A549 (cell line): ENCODE results near the gene TBX18. TPM values are rescaled to one million over a fixed set of nuclear protein-coding genes. Genes with fewer than 3 reads are reported as not detected.
A peak's percentile ranks its signal among the peaks of the same experiment; 100 is the strongest.

Experiments
- ATAC-seq, 2 experiments: fragments of 200-7000 bp in 1 of 2; fragments of >200 bp in 1 of 2; cut with Nextera tagmentation in 1 of 2; cut with Tn5 transposase in 1 of 2; 3 replicates each; pipeline versions ENCODE4 v1.8.0 to v1.9.1; 2018 to 2020; ENCODE audit warnings: mild to moderate bottlenecking in 1 of 2, moderate library complexity in 1 of 2
- CTCF ChIA-PET: fragments of 300-600 bp; sonication (Branson Sonifier 250); formaldehyde crosslinking; extraction: SDS; loops from one replicate; lab custom pipeline; 2021; ENCODE audit warnings: antibody characterized with exemption, inconsistent platforms; lab: Yijun Ruan, JAX
- POLR2A ChIA-PET: fragments of 350-600 bp; formaldehyde crosslinking; extraction: SDS; loops from one replicate; lab custom pipeline; 2021; ENCODE audit warnings: antibody characterized with exemption, inconsistent platforms; lab: Yijun Ruan, JAX
- DNase-seq, 2 experiments: peaks; one replicate each; pipeline versions ENCODE4 v3.0.0 to v3.0.0-alpha.2; 2011 to 2016; ENCODE audit warnings: low read depth in 1 of 2, low spot score in 1 of 2
- FAIRE-seq: peaks from 2 replicates; lab custom pipeline; 2011; peaks lifted over from hg19 to GRCh38; lab: Jason Lieb, UNC
- H3K27ac ChIP-seq, 2 experiments: fragments of >200 bp; sonication (Bioruptor Twin); formaldehyde crosslinking; 3 replicates each; pipeline ENCODE4 v1.5.1; 2016 to 2017
- H3K4me1 ChIP-seq: fragments of >200 bp; sonication (Bioruptor Twin); formaldehyde crosslinking; 3 replicates; pipeline ENCODE4 v1.6.1; 2016
- H3K4me2 ChIP-seq: fragments of >200 bp; sonication (Bioruptor Twin); formaldehyde crosslinking; 3 replicates; pipeline ENCODE4 v1.6.1; 2016
- H3K4me3 ChIP-seq: fragments of >200 bp; sonication (Bioruptor Twin); formaldehyde crosslinking; 3 replicates; pipeline ENCODE4 v1.5.1; 2016
- H3K9me3 ChIP-seq: fragments of >200 bp; sonication (Bioruptor Twin); formaldehyde crosslinking; 3 replicates; pipeline ENCODE4 v1.6.1; 2016
- CBX8 ChIP-seq: fragments of 200-600 bp; sonication (generic); IDR thresholded peaks from 2 replicates; pipeline ENCODE4 v1.6.1; 2016
- CHD4 ChIP-seq: fragments of 200-600 bp; sonication (generic); IDR thresholded peaks from 2 replicates; pipeline ENCODE4 v1.6.1; 2016; ENCODE audit warnings: antibody characterized with exemption, mild to moderate bottlenecking, borderline replicate concordance
- EHF ChIP-seq: fragments of 250-450 bp; sonication (Bioruptor Pico); IDR thresholded peaks from 2 replicates; pipeline ENCODE4 v1.5.0; 2020; ENCODE audit warnings: mild to moderate bottlenecking
- EHMT2 ChIP-seq: fragments of 200-600 bp; sonication (generic); IDR thresholded peaks from 2 replicates; pipeline ENCODE4 v1.6.1; 2016; ENCODE audit warnings: antibody characterized with exemption, low read depth, mild to moderate bottlenecking, moderate library complexity
- FOXS1 ChIP-seq: fragments of 250-450 bp; sonication (Bioruptor Pico); IDR thresholded peaks from 2 replicates; pipeline ENCODE4 v1.5.0; 2020; ENCODE audit warnings: mild to moderate bottlenecking, moderate library complexity
- HOXA7 ChIP-seq: fragments of 250-450 bp; sonication (Bioruptor Pico); IDR thresholded peaks from 2 replicates; pipeline ENCODE4 v1.5.0; 2020; ENCODE audit warnings: mild to moderate bottlenecking, moderate library complexity
- HOXB13 ChIP-seq: fragments of 250-450 bp; sonication (Bioruptor Pico); IDR thresholded peaks from 2 replicates; pipeline ENCODE4 v1.5.0; 2020; ENCODE audit warnings: low read depth, mild to moderate bottlenecking, moderate library complexity
- JUN ChIP-seq, 2 experiments: fragments of >200 bp; sonication (Bioruptor Twin); formaldehyde crosslinking; IDR thresholded peaks; 2 replicates in 1 of 2; 3 replicates in 1 of 2; pipeline ENCODE4 v1.6.1; 2016 to 2017
- JUNB ChIP-seq: fragments of >200 bp; sonication (Bioruptor Twin); formaldehyde crosslinking; IDR thresholded peaks from 2 replicates; pipeline ENCODE4 v1.6.1; 2016
- KDM5A ChIP-seq: fragments of 200-600 bp; sonication (generic); IDR thresholded peaks from 2 replicates; pipeline ENCODE4 v1.6.1; 2016; ENCODE audit warnings: antibody characterized with exemption, mild to moderate bottlenecking
- MAFK ChIP-seq: fragments of 450-650 bp; IDR thresholded peaks from 2 replicates; pipeline ENCODE4 v1.6.1; 2014; ENCODE audit not compliant: partially characterized antibody
- NR3C1 ChIP-seq: fragments of >200 bp; sonication (Bioruptor Twin); formaldehyde crosslinking; IDR thresholded peaks from 3 replicates; pipeline ENCODE4 v1.6.1; 2017
- POLR2A ChIP-seq: IDR thresholded peaks from 2 replicates; pipeline ENCODE4 v1.6.1; 2012; ENCODE audit warnings: mild to moderate bottlenecking, low read length
- POLR2AphosphoS2 ChIP-seq: conservative IDR thresholded peaks from 2 replicates; pipeline ENCODE4 v1.6.1; 2012; ENCODE audit warnings: low read length, improper control_type of control experiment, inconsistent platforms
- RAD21 ChIP-seq, 2 experiments: fragments of >200 bp in 1 of 2; sonication (Bioruptor Twin) in 1 of 2; formaldehyde crosslinking in 1 of 2; IDR thresholded peaks in 1 of 2; conservative IDR thresholded peaks in 1 of 2; 2 replicates in 1 of 2; 3 replicates in 1 of 2; pipeline ENCODE4 v1.6.1; 2012 to 2018; ENCODE audit warnings: inconsistent platforms in 1 of 2
- RARB ChIP-seq: fragments of 250-450 bp; sonication (Bioruptor Pico); IDR thresholded peaks from 2 replicates; pipeline ENCODE4 v1.8.0; 2021; ENCODE audit warnings: mild to moderate bottlenecking, moderate library complexity
- RCOR1 ChIP-seq: fragments of 150-350 bp; IDR thresholded peaks from 2 replicates; pipeline ENCODE4 v1.6.1; 2014; ENCODE audit warnings: antibody characterized with exemption, low read length, low read depth
- RFX5 ChIP-seq: fragments of 450-650 bp; IDR thresholded peaks from 2 replicates; pipeline ENCODE4 v1.7.1; 2014; ENCODE audit warnings: antibody characterized with exemption, mild to moderate bottlenecking, moderate library complexity
- RNF2 ChIP-seq: fragments of 200-600 bp; sonication (generic); IDR thresholded peaks from 2 replicates; pipeline ENCODE4 v1.6.1; 2016; ENCODE audit warnings: low read depth, mild to moderate bottlenecking, antibody characterized with exemption, moderate library complexity, borderline replicate concordance
- SMC3 ChIP-seq: fragments of >200 bp; sonication (Bioruptor Twin); formaldehyde crosslinking; IDR thresholded peaks from 3 replicates; pipeline ENCODE4 v1.6.1; 2018; ENCODE audit warnings: inconsistent platforms
- SREBF2 ChIP-seq: fragments of 450-650 bp; IDR thresholded peaks from 2 replicates; pipeline ENCODE4 v1.6.1; 2014; ENCODE audit warnings: mild to moderate bottlenecking, moderate library complexity
- TFCP2L1 ChIP-seq: fragments of 250-450 bp; sonication (Bioruptor Pico); IDR thresholded peaks from 2 replicates; pipeline ENCODE4 v1.5.0; 2021; ENCODE audit warnings: mild to moderate bottlenecking
- ZFP36 ChIP-seq: fragments of 450-650 bp; IDR thresholded peaks from 2 replicates; pipeline ENCODE4 v1.6.1; 2014; ENCODE audit warnings: borderline replicate concordance; ENCODE audit not compliant: partially characterized antibody
- WGBS: methylation state at CpG from one replicate; pipeline ENCODE4 v1.1.6; 2017; ENCODE audit errors: missing lambda C conversion rate; 5-methylcytosine and 5-hydroxymethylcytosine counted together
- polyA plus RNA-seq, 4 experiments: library from polyadenylated mRNA; depleted of rRNA in 3 of 4; stranded (reverse); fragments of >200 nt; fragmentation: RNase III in 1 of 4; extraction: RNeasy Plus Mini Kit Qiagen cat#74134 plus additional on column Dnase treatment in 1 of 4; gene quantifications; 2 replicates in 3 of 4; 3 replicates in 1 of 4; pipeline ENCODE4 v1.2.3, GENCODE V29; 2011 to 2017
- TF ChIP-seq, protein P1 (sequence below): IDR thresholded peaks from 2 replicates; pipeline ENCODE4 v1.6.1; 2012
- TF ChIP-seq, protein P2 (sequence below): fragments of 200-600 bp; sonication (generic); IDR thresholded peaks from 2 replicates; pipeline ENCODE4 v1.6.1; 2016; ENCODE audit warnings: antibody characterized with exemption, mild to moderate bottlenecking, moderate library complexity
- TF ChIP-seq, protein P3 (sequence below): fragments of 150-350 bp; IDR thresholded peaks from 2 replicates; pipeline ENCODE4 v1.6.1; 2014; ENCODE audit warnings: low read depth, mild to moderate bottlenecking, low read length
- TF ChIP-seq, protein P4 (sequence below): fragments of 250-450 bp; sonication (Bioruptor Pico); IDR thresholded peaks from 2 replicates; pipeline ENCODE4 v1.5.0; 2021; ENCODE audit warnings: mild to moderate bottlenecking, moderate library complexity, borderline replicate concordance
- TF ChIP-seq, protein P5 (sequence below): fragments of >200 bp; sonication (Bioruptor Twin); formaldehyde crosslinking; IDR thresholded peaks from 2 replicates; pipeline ENCODE4 v1.6.1; 2016

Gene TBX18
- polyA plus RNA-seq, 2 of the 4 experiments (the other 2 are of a cell fraction): 20.8 to 67.4 TPM

DNA sequence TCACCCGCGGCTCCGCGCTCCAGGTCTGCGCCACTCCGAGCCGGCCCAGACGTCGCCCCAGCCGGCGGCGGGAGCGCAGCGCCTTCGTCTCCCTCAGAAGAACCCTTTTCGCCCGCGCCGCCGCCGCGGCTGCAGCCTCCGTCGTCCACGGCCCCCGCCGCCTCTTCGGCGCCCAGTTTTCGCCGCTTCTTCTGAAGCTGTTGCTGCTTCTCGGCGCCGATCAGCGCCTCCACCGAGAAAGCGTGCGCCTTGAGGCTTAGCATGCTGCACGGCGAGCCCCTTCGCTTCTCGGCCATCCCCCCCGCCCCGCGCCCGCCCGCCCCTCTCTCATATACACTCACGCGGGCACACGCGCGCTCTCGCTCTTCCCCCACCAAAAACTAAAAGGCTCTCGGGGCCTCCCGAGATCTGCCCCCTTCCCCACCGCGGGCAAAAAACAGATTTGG lies 489 bp downstream of the TBX18 start:
- ChIA-PET POLR2A (interaction anchor here (0.6 to 2.9 kb wide), 5 partner anchors 10 to 915 kb away, joined by 3 to 32 read pairs (median 4); partner anchors contain the start of gene NT5E), CTCF (interaction anchor here (1.5 to 4.0 kb wide), 5 partner anchors 10 to 342 kb away, joined by 3 to 26 read pairs (median 4); no protein-coding TSS in a partner anchor)
- H3K9me3 ChIP-seq: no peaks in the 10 kb centered on the region
- H3K4me3 ChIP-seq: peak overlapping the region; percentile 86
- TF ChIP-seq POLR2A (peak; percentile 20; the same call in 1 of the 2 replicates), SMC3 (no peak), EHMT2 (no peak)
- TF ChIP-seq, protein P1, sequence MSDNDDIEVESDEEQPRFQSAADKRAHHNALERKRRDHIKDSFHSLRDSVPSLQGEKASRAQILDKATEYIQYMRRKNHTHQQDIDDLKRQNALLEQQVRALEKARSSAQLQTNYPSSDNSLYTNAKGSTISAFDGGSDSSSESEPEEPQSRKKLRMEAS: 0 out of 2 replicates have a peak, but pooled peaks have one; percentile 2
- H3K4me1 ChIP-seq: peaks cover 23% of the 10 kb centered on the region; the same call in 2 of the 3 replicates
- H3K4me2 ChIP-seq: peak overlapping the region; percentile 88
- DNase-seq: no peak
- WGBS: 0% methylated on average over 4 of the region's 57 CpGs
- no peak for FAIRE-seq
- peak overlapping the region; percentile 95 to 98 for H3K27ac ChIP-seq
- peak; percentile 3 to 4; a peak in 5 of 6 replicates for ATAC-seq

DNA sequence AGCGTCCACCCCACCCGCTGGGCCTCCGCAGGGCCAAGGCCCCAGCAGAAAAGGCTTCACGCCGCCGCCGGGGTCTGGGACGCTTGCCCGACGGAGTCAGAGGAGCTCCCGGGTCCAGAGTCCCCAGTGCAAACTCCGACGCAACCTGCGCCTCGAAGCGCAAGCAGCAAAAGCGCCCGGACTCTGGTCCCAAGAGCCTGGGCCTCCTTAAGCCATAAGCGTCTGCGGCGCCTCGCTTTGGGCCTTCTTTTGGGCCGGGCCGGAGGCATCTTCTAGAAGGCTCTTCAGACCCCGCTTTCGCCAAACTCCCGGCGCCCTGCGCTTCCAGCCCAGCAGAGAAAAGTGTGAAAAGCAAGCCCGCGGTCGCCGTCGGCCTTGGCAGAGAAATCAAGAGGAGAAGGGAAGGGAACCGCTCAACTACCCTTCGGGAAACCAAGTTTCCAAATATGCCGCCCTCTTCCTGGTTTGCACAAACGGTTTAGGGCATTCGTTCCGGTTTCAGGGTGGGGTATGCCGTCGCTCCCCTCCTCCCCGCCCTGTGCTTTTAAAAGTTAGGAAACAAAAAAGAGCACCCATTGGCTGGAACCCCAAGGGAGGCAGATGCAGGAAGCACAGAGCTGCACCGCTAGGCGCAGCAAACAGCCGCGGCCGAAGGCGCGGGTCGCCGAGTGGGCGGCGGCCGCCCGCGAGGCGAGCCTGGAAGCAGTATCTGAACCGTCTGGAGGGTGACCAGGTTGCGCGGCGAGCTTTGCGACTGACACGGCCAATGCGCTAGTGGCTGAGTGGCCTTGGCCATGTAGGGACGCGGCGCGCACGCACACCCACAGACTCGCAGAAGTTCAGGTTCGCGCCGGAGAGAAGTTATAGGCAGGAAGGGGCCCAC lies 1.2 kb downstream of the TBX18 start:
- DNase-seq: peak; percentile 53 to 90
- ATAC-seq: peak; percentile 69 to 79
- H3K4me3 ChIP-seq: peak overlapping the region; percentile 86
- H3K9me3 ChIP-seq: no peaks in the 10 kb centered on the region
- CTCF ChIA-PET: interaction anchor here (0.6 to 4.0 kb wide), 11 partner anchors 10 to 343 kb away, joined by 3 to 26 read pairs (median 4); no protein-coding TSS in a partner anchor
- H3K4me2 ChIP-seq: peak overlapping the region; percentile 88
- under 1% methylated on average over 19 of the region's 74 CpGs for WGBS
- FAIRE-seq: no peak
- peak overlapping the region; percentile 95 to 98 for H3K27ac ChIP-seq
- POLR2A ChIA-PET: interaction anchor here (0.6 to 2.9 kb wide), 7 partner anchors 10 to 915 kb away, joined by 3 to 32 read pairs (median 3); partner anchors contain the start of genes NT5E and SNX14
- peaks cover 29% of the 10 kb centered on the region; the same call in 2 of the 3 replicates for H3K4me1 ChIP-seq
- TF ChIP-seq HOXB13 (CRISPR knock-in tag) (no peak), POLR2A (peak; percentile 70), JUN (IDR thresholded peaks at IDR 0.05) (peak in 1 of 2 experiments; percentile 61; a peak in 3 of 5 replicates), RFX5 (no peak; the same call in 1 of the 2 replicates), RCOR1 (no peak), EHF (CRISPR knock-in tag) (no peak), TFCP2L1 (CRISPR knock-in tag) (no peak), RARB (no peak), MAFK (no peak), RNF2 (no peak), POLR2AphosphoS2 (no peak), FOXS1 (CRISPR knock-in tag) (no peak), HOXA7 (CRISPR knock-in tag) (no peak), ZFP36 (peak; percentile 14), CHD4 (no peak), RAD21 (conservative IDR thresholded peaks at IDR 0.05 in 1 of 2, IDR thresholded peaks at IDR 0.05 in 1 of 2) (no peak), KDM5A (no peak), CBX8 (no peak), JUNB (no peak), SREBF2 (no peak), NR3C1 (no peak)
- TF ChIP-seq, protein P2, sequence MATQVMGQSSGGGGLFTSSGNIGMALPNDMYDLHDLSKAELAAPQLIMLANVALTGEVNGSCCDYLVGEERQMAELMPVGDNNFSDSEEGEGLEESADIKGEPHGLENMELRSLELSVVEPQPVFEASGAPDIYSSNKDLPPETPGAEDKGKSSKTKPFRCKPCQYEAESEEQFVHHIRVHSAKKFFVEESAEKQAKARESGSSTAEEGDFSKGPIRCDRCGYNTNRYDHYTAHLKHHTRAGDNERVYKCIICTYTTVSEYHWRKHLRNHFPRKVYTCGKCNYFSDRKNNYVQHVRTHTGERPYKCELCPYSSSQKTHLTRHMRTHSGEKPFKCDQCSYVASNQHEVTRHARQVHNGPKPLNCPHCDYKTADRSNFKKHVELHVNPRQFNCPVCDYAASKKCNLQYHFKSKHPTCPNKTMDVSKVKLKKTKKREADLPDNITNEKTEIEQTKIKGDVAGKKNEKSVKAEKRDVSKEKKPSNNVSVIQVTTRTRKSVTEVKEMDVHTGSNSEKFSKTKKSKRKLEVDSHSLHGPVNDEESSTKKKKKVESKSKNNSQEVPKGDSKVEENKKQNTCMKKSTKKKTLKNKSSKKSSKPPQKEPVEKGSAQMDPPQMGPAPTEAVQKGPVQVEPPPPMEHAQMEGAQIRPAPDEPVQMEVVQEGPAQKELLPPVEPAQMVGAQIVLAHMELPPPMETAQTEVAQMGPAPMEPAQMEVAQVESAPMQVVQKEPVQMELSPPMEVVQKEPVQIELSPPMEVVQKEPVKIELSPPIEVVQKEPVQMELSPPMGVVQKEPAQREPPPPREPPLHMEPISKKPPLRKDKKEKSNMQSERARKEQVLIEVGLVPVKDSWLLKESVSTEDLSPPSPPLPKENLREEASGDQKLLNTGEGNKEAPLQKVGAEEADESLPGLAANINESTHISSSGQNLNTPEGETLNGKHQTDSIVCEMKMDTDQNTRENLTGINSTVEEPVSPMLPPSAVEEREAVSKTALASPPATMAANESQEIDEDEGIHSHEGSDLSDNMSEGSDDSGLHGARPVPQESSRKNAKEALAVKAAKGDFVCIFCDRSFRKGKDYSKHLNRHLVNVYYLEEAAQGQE: no peak
- TF ChIP-seq, protein P3, sequence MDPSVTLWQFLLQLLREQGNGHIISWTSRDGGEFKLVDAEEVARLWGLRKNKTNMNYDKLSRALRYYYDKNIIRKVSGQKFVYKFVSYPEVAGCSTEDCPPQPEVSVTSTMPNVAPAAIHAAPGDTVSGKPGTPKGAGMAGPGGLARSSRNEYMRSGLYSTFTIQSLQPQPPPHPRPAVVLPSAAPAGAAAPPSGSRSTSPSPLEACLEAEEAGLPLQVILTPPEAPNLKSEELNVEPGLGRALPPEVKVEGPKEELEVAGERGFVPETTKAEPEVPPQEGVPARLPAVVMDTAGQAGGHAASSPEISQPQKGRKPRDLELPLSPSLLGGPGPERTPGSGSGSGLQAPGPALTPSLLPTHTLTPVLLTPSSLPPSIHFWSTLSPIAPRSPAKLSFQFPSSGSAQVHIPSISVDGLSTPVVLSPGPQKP: no peak
- TF ChIP-seq, protein P4, sequence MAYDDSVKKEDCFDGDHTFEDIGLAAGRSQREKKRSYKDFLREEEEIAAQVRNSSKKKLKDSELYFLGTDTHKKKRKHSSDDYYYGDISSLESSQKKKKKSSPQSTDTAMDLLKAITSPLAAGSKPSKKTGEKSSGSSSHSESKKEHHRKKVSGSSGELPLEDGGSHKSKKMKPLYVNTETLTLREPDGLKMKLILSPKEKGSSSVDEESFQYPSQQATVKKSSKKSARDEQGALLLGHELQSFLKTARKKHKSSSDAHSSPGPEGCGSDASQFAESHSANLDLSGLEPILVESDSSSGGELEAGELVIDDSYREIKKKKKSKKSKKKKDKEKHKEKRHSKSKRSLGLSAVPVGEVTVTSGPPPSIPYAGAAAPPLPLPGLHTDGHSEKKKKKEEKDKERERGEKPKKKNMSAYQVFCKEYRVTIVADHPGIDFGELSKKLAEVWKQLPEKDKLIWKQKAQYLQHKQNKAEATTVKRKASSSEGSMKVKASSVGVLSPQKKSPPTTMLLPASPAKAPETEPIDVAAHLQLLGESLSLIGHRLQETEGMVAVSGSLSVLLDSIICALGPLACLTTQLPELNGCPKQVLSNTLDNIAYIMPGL: no peak
- TF ChIP-seq, protein P1: peak; percentile 0; the same call in 1 of the 2 replicates
- TF ChIP-seq, protein P5, sequence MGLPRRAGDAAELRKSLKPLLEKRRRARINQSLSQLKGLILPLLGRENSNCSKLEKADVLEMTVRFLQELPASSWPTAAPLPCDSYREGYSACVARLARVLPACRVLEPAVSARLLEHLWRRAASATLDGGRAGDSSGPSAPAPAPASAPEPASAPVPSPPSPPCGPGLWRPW: no peak
